Thyroid gland (tissue), 4 donors: ENCODE measurements around the gene PSMC5.

Source experiments
- CTCF ChIP-seq, 6 experiments: fragments of 200-600 bp in 3 of 6; fragments of 450-650 bp in 3 of 6; sonication (generic) in 3 of 6; IDR thresholded peaks; one replicate each; pipeline ENCODE4 v1.5.1; 2016 to 2019; ENCODE audit warnings: antibody characterized with exemption in 6 of 6, mild to moderate bottlenecking in 2 of 6, inconsistent platforms in 1 of 6, moderate library complexity in 1 of 6
- POLR2A ChIP-seq, 2 donors: fragments of 450-650 bp; IDR thresholded peaks; one replicate each; pipeline ENCODE4 v1.6.1; 2017; ENCODE audit warnings: antibody characterized with exemption in 2 of 2, mild to moderate bottlenecking in 2 of 2, moderate library complexity in 1 of 2

DNA sequence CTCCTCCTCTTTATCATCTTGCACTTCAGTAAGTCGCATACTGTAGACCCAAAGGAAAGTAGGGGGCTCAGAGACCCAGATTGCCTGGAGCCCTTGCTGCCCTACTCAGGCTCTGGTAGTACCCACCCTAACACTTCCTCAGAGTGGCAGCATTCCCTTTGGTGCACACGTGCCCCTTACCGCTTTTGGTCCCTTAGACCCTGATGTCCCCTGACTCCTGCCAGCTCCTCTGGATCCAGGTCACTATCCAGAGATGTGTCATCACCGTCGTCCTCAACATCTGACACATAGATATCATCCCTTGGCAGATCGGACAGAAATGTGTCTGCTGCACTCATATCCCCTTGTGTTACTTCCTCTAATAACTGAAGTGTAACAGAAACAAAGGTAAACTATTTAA is 5.4 kb upstream of the PSMC5 start:
- no peak for TF ChIP-seq CTCF (IDR thresholded peaks at IDR 0.05)
- no peak for TF ChIP-seq POLR2A (IDR thresholded peaks at IDR 0.05)
